ENCODE results near the gene MTARC1.

Gene MTARC1

DNA sequence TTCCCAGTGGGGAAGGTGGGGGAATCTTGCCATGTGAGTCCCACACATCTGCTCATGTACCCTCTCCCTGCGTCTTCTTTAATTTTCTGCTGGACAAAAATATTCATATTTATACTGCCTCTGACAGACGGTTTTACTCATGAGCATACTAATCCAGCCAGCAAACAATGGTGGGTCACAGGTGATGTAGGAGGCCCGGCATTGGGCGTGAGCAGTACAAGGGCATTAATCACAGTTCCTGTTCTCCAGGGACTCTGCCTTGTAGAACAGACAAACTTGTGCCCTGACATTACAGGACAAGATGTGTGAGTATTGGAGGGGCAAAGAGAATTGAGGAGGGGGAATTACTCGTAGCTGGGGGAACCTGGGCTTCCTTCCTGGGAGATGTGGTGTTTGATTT lies 25.0 kb downstream of the MTARC1 start:
- no peak overlapping the region for H3K27ac ChIP-seq
- TF ChIP-seq, protein P1, sequence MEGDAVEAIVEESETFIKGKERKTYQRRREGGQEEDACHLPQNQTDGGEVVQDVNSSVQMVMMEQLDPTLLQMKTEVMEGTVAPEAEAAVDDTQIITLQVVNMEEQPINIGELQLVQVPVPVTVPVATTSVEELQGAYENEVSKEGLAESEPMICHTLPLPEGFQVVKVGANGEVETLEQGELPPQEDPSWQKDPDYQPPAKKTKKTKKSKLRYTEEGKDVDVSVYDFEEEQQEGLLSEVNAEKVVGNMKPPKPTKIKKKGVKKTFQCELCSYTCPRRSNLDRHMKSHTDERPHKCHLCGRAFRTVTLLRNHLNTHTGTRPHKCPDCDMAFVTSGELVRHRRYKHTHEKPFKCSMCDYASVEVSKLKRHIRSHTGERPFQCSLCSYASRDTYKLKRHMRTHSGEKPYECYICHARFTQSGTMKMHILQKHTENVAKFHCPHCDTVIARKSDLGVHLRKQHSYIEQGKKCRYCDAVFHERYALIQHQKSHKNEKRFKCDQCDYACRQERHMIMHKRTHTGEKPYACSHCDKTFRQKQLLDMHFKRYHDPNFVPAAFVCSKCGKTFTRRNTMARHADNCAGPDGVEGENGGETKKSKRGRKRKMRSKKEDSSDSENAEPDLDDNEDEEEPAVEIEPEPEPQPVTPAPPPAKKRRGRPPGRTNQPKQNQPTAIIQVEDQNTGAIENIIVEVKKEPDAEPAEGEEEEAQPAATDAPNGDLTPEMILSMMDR (conservative IDR thresholded peaks at IDR 0.05; ENCODE audit: low read depth), result no peak
- DNase-seq (ENCODE audit: low spot score), result no peak
- ChIA-PET POLR2A (ENCODE audit: low non-redundant PET) (no interaction called here), CTCF (interaction anchor here (1.1 to 1.6 kb wide), 2 partner anchors 8 to 392 kb away, joined by 4 to 5 read pairs; no protein-coding TSS in a partner anchor)

DNA sequence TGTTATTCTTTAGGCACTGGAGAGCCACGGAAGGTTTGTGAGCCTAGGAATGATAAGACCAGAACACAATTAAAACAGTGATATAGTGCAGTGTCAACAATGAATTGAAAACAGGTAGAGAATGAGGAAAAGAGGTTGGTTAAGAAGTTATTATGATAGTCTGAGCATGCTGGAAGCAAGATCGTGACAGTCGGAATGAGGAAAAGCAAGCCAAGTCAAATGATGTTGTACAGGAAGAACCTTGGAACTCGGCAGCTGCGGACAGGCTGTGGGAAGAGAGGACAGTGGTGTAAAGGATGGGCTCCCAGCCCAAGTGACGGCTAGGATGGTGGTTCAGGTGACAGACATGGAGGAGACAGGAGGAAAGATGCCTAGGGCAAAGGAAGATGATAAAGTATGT lies 25.6 kb downstream of the MTARC1 start:
- TF ChIP-seq, protein P1 (conservative IDR thresholded peaks at IDR 0.05; ENCODE audit: low read depth), result no peak
- no peak overlapping the region for H3K27ac ChIP-seq
- CTCF ChIA-PET, result interaction anchor here (1.1 kb wide), 1 partner anchor 8 kb away, joined by 4 read pairs; no protein-coding TSS in a partner anchor
- DNase-seq (ENCODE audit: low spot score), result no peak
- POLR2A ChIA-PET (ENCODE audit: low non-redundant PET), result no interaction called here

DNA sequence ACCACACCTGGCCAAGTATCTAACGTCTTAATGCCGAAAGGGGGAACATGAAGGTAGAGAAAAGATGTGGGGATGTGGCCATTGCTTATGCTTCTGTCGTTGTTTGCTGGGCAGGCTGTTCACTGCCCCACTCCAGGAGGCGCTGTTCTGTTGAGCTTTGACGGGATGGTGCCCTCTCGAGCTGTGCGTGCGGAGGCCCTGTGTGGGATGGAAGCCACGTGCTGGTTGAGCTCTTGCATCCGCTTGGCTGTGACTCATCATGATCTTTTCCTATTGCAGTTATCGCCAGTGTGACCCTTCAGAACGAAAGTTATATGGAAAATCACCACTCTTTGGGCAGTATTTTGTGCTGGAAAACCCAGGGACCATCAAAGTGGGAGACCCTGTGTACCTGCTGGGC lies 26.3 kb downstream of the MTARC1 start:
- no peak for DNase-seq (ENCODE audit: low spot score)
- ChIA-PET CTCF (interaction anchor here (0.5 to 0.8 kb wide), 2 partner anchors 26 to 80 kb away, joined by 3 to 4 read pairs; no protein-coding TSS in a partner anchor), POLR2A (ENCODE audit: low non-redundant PET) (no interaction called here)
- H3K27ac ChIP-seq, result no peak overlapping the region
- TF ChIP-seq, protein P1 (conservative IDR thresholded peaks at IDR 0.05; ENCODE audit: low read depth), result no peak

DNA sequence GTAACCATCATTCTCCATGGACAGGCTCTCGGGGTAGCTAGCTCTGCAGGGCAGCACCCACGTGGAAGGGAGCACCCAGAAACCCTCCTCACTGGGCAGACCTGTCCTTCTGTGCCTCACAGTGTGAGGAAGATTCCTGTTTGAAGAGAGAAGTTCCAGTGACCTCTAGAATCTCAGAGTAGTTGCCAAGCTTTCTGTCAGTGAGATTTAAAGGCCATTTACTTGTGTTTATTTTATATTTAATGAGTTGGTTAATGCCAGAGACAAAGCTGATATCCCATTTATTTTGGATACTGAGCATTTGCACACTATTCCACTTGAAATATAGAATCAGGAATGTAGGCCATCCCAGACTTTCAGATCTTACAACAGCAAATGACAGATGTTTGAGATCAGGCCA lies 28.7 kb downstream of the MTARC1 start:
- no peak for DNase-seq (ENCODE audit: low spot score)
- ChIA-PET POLR2A (ENCODE audit: low non-redundant PET) (no interaction called here), CTCF (interaction anchor here (0.6 kb wide), 1 partner anchor 13 kb away, joined by 3 read pairs; no protein-coding TSS in a partner anchor)
- TF ChIP-seq, protein P1 (conservative IDR thresholded peaks at IDR 0.05; ENCODE audit: low read depth), result no peak
- no peak overlapping the region for H3K27ac ChIP-seq

DNA sequence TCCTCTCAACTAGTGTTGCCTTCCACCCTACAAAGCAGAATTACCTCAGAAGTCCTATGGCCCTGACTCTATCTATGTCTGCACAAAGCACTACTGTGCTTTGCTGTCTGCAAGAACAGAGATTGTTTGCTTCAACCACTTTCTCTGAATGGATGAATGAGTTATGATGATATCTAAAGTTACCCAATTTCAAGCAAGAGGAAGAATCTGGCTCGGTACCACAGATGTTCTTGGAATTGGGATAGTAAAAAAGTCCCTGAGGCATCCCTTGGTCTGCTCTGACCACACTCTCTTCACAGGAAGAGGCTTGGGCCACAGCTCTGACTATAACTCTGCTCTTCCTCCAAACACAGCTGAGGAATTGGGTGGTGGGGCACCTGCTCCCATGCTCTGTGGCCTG lies 31.2 kb downstream of the MTARC1 start:
- no peak for DNase-seq (ENCODE audit: low spot score)
- TF ChIP-seq, protein P1 (conservative IDR thresholded peaks at IDR 0.05; ENCODE audit: low read depth), result no peak
- ChIA-PET POLR2A (ENCODE audit: low non-redundant PET) (no interaction called here), CTCF (no interaction called here)
- no peak overlapping the region for H3K27ac ChIP-seq

DNA sequence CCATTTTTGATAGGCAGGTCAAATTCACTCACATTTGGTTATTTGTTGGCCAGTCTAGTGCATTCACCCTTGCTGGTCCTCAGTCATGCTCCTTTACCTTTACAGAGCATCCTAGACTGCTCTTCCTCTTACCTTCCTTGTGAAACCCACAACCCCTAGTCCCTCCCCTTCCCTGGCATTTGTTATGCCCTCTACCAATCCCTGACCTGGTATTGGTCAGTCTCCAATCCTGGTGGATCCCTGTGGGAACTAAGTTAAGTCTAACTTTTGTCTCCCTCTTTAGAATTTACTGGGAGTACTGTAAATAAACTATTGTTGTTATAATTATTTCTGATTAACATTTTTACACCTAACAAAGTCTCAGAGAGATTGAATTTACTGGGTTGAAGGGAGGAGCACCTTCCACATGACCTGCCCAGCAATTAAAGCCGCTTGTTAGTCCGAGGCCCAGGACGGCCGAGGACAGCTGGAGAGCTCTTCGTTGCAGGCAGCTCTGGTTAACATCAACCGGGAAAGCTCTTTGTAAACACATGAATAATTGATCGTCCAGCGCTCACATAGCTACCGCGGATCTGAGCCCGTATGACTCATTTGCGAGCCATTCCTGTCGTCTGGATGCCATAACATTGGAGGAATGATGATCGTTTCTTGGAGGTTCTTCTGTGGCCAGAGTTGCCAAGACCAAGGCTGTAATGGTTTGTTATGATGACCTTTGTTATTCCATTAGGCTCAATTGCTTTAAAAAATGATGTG lies 31.9 kb downstream of the MTARC1 start:
- ChIA-PET CTCF (no interaction called here), POLR2A (ENCODE audit: low non-redundant PET) (no interaction called here)
- DNase-seq (ENCODE audit: low spot score), result no peak
- TF ChIP-seq, protein P1 (conservative IDR thresholded peaks at IDR 0.05; ENCODE audit: low read depth), result no peak
- no peak overlapping the region for H3K27ac ChIP-seq
